Measurements from ENCODE around the gene STAT3. TPM values are rescaled to one million over a fixed set of nuclear protein-coding genes. Genes with fewer than 3 reads are reported as not detected.
A peak's percentile ranks its signal among the peaks of the same experiment; 100 is the strongest.

Gene STAT3
- total RNA-seq, 1 experiment from 2014 or later: 74.6 TPM

DNA sequence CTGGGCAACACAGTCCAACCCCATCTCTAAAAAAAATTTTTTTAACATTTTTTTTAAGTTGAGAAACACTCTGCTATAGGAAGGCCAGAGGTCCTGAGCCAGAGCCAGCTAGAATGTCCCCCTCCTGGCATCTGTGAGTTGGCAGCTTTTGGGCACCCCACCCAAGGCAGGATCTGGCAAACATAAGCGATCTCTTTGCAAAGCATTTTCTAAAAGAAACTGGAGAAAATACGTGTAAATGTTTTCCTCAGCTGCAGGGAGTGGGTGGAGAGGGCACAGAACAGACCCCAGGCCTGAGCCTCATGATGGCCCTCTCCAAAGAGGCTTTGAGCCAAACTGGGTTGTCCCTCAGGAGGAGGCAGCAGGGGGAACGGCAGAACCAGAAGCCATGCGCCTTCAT, 23.1 kb upstream of the STAT3 start:
- TF ChIP-seq, protein P1, sequence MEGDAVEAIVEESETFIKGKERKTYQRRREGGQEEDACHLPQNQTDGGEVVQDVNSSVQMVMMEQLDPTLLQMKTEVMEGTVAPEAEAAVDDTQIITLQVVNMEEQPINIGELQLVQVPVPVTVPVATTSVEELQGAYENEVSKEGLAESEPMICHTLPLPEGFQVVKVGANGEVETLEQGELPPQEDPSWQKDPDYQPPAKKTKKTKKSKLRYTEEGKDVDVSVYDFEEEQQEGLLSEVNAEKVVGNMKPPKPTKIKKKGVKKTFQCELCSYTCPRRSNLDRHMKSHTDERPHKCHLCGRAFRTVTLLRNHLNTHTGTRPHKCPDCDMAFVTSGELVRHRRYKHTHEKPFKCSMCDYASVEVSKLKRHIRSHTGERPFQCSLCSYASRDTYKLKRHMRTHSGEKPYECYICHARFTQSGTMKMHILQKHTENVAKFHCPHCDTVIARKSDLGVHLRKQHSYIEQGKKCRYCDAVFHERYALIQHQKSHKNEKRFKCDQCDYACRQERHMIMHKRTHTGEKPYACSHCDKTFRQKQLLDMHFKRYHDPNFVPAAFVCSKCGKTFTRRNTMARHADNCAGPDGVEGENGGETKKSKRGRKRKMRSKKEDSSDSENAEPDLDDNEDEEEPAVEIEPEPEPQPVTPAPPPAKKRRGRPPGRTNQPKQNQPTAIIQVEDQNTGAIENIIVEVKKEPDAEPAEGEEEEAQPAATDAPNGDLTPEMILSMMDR (conservative IDR thresholded peaks at IDR 0.05): no peak
- no peak for TF ChIP-seq EZH2 (IDR thresholded peaks at IDR 0.05; ENCODE audit: low read depth)
- 0 out of 2 replicates have a peak overlapping the region, but pooled peaks have one; percentile 10 for H3K4me2 ChIP-seq
- no peaks in the 10 kb centered on the region for H3K36me3 ChIP-seq (ENCODE audit: low read depth)
- H4K20me1 ChIP-seq (ENCODE audit: insufficient read depth): no peaks in the 10 kb centered on the region
- peaks cover 50% of the 10 kb centered on the region for H3F3A ChIP-seq (ENCODE audit: insufficient read depth, low read depth)
- peak overlapping the region; percentile 91; the same call in 1 of the 2 replicates for H3K27ac ChIP-seq
- H3K27me3 ChIP-seq (ENCODE audit: insufficient read depth, low read depth): no peaks in the 10 kb centered on the region
- peaks cover 58% of the 10 kb centered on the region for H3K4me1 ChIP-seq (replicated peaks; ENCODE audit: insufficient read depth)
- H2AFZ ChIP-seq: no peak overlapping the region
- H3K4me3 ChIP-seq: no peak overlapping the region
- CTCF ChIA-PET: interaction anchor here (0.5 to 0.7 kb wide), 3 partner anchors 9 to 137 kb away, joined by 3 read pairs; no protein-coding TSS in a partner anchor
- no peaks in the 10 kb centered on the region for H3K9me2 ChIP-seq (ENCODE audit: insufficient read depth)
- no peak for DNase-seq
- no TSS peak for BruUV-seq (replicated peaks)
- H3K9me3 ChIP-seq (ENCODE audit: insufficient read depth, low read depth): no peaks in the 10 kb centered on the region
- intact Hi-C loops (cut with micrococcal nuclease; ENCODE audit: unreplicated experiment): no loop called here
- H3K79me2 ChIP-seq (ENCODE audit: low read depth): peaks cover 54% of the 10 kb centered on the region
- POLR2A ChIA-PET (ENCODE audit: unreplicated experiment): interaction anchor here (0.6 kb wide), 1 partner anchor 23 kb away, joined by 9 read pairs; the partner anchor contains the start of gene STAT3

DNA sequence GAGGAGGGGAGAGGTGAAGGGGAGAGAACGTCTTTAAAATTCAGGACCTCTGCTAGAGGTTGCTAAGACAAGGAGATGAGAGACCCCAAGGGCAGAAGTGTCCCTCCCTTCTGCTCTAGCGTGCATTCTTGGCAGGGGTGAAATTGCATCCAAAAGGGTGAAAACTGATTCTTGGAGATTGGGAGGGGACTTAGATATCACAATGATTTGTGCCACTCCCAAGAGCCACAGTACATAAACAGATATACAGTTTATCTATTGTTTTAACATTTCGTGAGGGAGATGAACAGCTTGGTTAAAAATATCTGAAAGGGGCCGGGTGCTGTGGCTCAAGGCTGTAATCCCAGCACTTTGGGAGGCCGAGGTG, 22.1 kb upstream of the STAT3 start:
- Histone ChIP-seq H2AFZ (no peak overlapping the region), H3K4me3 (peak overlapping the region; percentile 12; the same call in 1 of the 2 replicates), H3K27ac (peak overlapping the region; percentile 91), H3K79me2 (ENCODE audit: low read depth) (peaks cover 57% of the 10 kb centered on the region), H3K4me2 (peak overlapping the region; percentile 70), H3F3A (ENCODE audit: insufficient read depth, low read depth) (peaks cover 50% of the 10 kb centered on the region), H3K4me1 (replicated peaks; ENCODE audit: insufficient read depth) (peaks cover 58% of the 10 kb centered on the region), H3K36me3 (ENCODE audit: low read depth) (no peaks in the 10 kb centered on the region), H4K20me1 (ENCODE audit: insufficient read depth) (no peaks in the 10 kb centered on the region), H3K27me3 (ENCODE audit: insufficient read depth, low read depth) (no peaks in the 10 kb centered on the region), H3K9me2 (ENCODE audit: insufficient read depth) (no peaks in the 10 kb centered on the region), H3K9me3 (ENCODE audit: insufficient read depth, low read depth) (no peaks in the 10 kb centered on the region)
- CTCF ChIA-PET: interaction anchor here (0.6 to 1.1 kb wide), 2 partner anchors 13 to 117 kb away, joined by 3 to 4 read pairs; partner anchors contain the start of gene CAVIN1
- no TSS peak for BruUV-seq (replicated peaks)
- intact Hi-C loops (cut with micrococcal nuclease; ENCODE audit: unreplicated experiment): no loop called here
- DNase-seq: no peak
- POLR2A ChIA-PET (ENCODE audit: unreplicated experiment): interaction anchor here (0.5 to 2.0 kb wide), 3 partner anchors 12 to 429 kb away, joined by 3 to 22 read pairs (median 4); partner anchors contain the start of gene CAVIN1
- no peak for TF ChIP-seq EZH2 (IDR thresholded peaks at IDR 0.05; ENCODE audit: low read depth)
- TF ChIP-seq, protein P1 (conservative IDR thresholded peaks at IDR 0.05): no peak

DNA sequence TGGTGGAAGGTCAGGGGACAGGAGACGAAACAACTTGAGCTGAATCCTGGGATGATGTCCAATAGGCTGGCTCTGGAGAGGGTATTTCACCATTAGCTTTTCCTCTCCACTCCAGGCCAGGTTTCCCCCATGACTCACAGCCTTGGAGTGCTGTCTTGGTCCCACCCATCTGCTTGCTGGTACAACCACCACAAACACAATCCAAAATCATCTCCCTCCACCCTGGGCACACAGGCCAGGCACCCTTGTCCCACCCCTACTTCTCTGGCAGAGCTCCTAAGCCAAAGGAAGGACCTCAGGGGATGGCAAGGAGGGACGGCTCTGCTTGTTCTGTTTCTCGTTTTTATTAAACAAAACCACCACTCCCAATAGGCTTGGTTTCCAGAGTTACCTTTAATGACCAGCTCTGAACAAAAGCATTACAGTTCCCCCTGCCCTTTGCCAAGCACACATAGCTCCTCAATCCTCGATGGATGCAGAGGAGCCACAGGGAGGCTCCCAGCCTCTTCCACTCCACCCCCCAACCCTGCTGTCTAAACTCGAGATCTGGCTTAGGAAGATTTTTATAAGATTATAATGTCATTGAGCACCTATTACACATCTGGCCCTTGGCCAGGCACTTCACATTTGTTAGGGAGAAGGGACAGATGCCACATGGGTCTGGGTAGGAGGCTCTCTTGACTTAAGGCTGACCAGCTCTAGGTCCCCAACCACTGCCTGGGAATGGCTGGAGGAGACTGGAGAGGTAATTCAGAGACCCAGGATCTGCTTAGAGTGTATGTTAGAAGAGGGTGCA, 21.5 kb upstream of the STAT3 start:
- H3K27ac ChIP-seq: peak overlapping the region; percentile 91
- peaks cover 58% of the 10 kb centered on the region for H3K4me1 ChIP-seq (replicated peaks; ENCODE audit: insufficient read depth)
- peak overlapping the region; percentile 12; the same call in 1 of the 2 replicates for H3K4me3 ChIP-seq
- ChIA-PET POLR2A (ENCODE audit: unreplicated experiment) (interaction anchor here (0.5 to 2.0 kb wide), 7 partner anchors 13 to 490 kb away, joined by 3 to 22 read pairs (median 4); partner anchors contain the start of genes CAVIN1 and NAGLU), CTCF (interaction anchor here (0.6 to 1.1 kb wide), 5 partner anchors 11 to 118 kb away, joined by 3 to 4 read pairs (median 3); partner anchors contain the start of gene CAVIN1)
- peak; percentile 81 to 93 for DNase-seq
- TF ChIP-seq, protein P1 (conservative IDR thresholded peaks at IDR 0.05): no peak
- TF ChIP-seq EZH2 (IDR thresholded peaks at IDR 0.05; ENCODE audit: low read depth): no peak
- H3K36me3 ChIP-seq (ENCODE audit: low read depth): no peaks in the 10 kb centered on the region
- 0 out of 2 replicates have a peak overlapping the region, but pooled peaks have one; percentile 0 for H2AFZ ChIP-seq
- no peaks in the 10 kb centered on the region for H4K20me1 ChIP-seq (ENCODE audit: insufficient read depth)
- no peaks in the 10 kb centered on the region for H3K9me3 ChIP-seq (ENCODE audit: insufficient read depth, low read depth)
- TSS peak; percentile 59 for BruUV-seq (replicated peaks)
- H3F3A ChIP-seq (ENCODE audit: insufficient read depth, low read depth): peaks cover 50% of the 10 kb centered on the region
- intact Hi-C loops (cut with micrococcal nuclease; ENCODE audit: unreplicated experiment): loop anchor here (5.0 kb wide), 1 partner anchor 108 kb away; no protein-coding TSS in a partner anchor
- peak overlapping the region; percentile 70 for H3K4me2 ChIP-seq
- H3K79me2 ChIP-seq (ENCODE audit: low read depth): peaks cover 56% of the 10 kb centered on the region
- no peaks in the 10 kb centered on the region for H3K9me2 ChIP-seq (ENCODE audit: insufficient read depth)
- H3K27me3 ChIP-seq (ENCODE audit: insufficient read depth, low read depth): no peaks in the 10 kb centered on the region

Measured in PC-9 (cell line).